ENCODE measurements around the gene CEBPZ.
A peak's percentile ranks its signal among the peaks of the same experiment; 100 is the strongest.

CEBPZ gene

GRCh38 chr2:37180006-37180639 lies 51.3 kb downstream of the CEBPZ start:
- DNase-seq (ENCODE audit: low read depth, low spot score) = no peak

- DNase-seq (ENCODE audit: low read depth, low spot score) = no peak
These were observed 57.7 kb downstream of the CEBPZ start for GRCh38 chr2:37173741-37174140.

- DNase-seq (ENCODE audit: low read depth, low spot score) = no peak
These were observed 59.8 kb downstream of the CEBPZ start for GRCh38 chr2:37171624-37171950.

- no peak for DNase-seq (ENCODE audit: low read depth, low spot score)
These were observed 63.0 kb downstream of the CEBPZ start for GRCh38 chr2:37168217-37168981.

GRCh38 chr2:37167636-37168180 lies 63.7 kb downstream of the CEBPZ start:
- no peak for DNase-seq (ENCODE audit: low read depth, low spot score)

GRCh38 chr2:37164757-37165156 lies 66.6 kb downstream of the CEBPZ start:
- DNase-seq (ENCODE audit: low read depth, low spot score) = no peak

GRCh38 chr2:37156857-37157714 lies 74.3 kb downstream of the CEBPZ start, which contains the start of gene EIF2AK2:
TSS of gene EIF2AK2 (minus strand) at chr2:37156980. CDS start at chr2:37147806, 9,174 bp downstream.
- DNase-seq (ENCODE audit: low read depth, low spot score) = peak; percentile 51

GRCh38 chr2:37156071-37156856 lies 75.1 kb downstream of the CEBPZ start:
- DNase-seq (ENCODE audit: low read depth, low spot score) = no peak

GRCh38 chr2:37154785-37155184 lies 76.6 kb downstream of the CEBPZ start:
- no peak for DNase-seq (ENCODE audit: low read depth, low spot score)

- no peak for DNase-seq (ENCODE audit: low read depth, low spot score)
These were observed 78.2 kb downstream of the CEBPZ start for GRCh38 chr2:37153224-37153623.

All from activated CD4-positive, CD25-positive, alpha-beta regulatory T cell treated with anti-CD3 and anti-CD28 coated beads, Interleukin-2, amount 50 U/mL, for 16 hours (primary cell).